Ovary (tissue), 10 donors: ENCODE measurements around the gene IQSEC3. TPM values are rescaled to one million over a fixed set of nuclear protein-coding genes. Genes with fewer than 3 reads are reported as not detected.
"Not testable (repeated sequence)": the region's sequence is repeated elsewhere in the genome, so short reads cannot be mapped to it uniquely, and the experiment has no call there.

Experiments used
- DNase-seq, 5 donors: peaks; one replicate each; pipeline ENCODE4 v3.0.0-alpha.2; 2019 to 2020
- H3K27ac ChIP-seq, 2 donors: fragments of 200-600 bp; one replicate each; pipeline versions ENCODE4 v1.5.1 to v1.8.0; 2019 to 2022
- H3K27me3 ChIP-seq: fragments of 200-600 bp; one replicate; pipeline ENCODE4 v1.8.0; 2022
- H3K36me3 ChIP-seq: fragments of 200-600 bp; sonication (generic); one replicate; pipeline ENCODE4 v1.5.1; 2019
- H3K4me1 ChIP-seq: one replicate; pipeline ENCODE4 v1.8.1; 2013; ENCODE audit warnings: mild to moderate bottlenecking, moderate library complexity; ENCODE audit not compliant: insufficient read depth
- H3K4me3 ChIP-seq: fragments of 200-600 bp; sonication (generic); one replicate; pipeline ENCODE4 v1.5.1; 2017
- H3K9me3 ChIP-seq, 2 donors: fragments of 200-600 bp in 1 of 2; sonication (generic) in 1 of 2; one replicate each; pipeline versions ENCODE4 v1.5.1 to v1.8.1; 2013 to 2019; ENCODE audit warnings: mild to moderate bottlenecking in 1 of 2, moderate library complexity in 1 of 2
- CTCF ChIP-seq, 3 donors: fragments of 450-650 bp in 2 of 3; fragments of 200-600 bp in 1 of 3; IDR thresholded peaks; one replicate each; pipeline versions ENCODE4 v1.5.1 to v1.8.0; 2016 to 2022; ENCODE audit warnings: antibody characterized with exemption in 3 of 3, mild to moderate bottlenecking in 1 of 3
- EP300 ChIP-seq: sonication (generic); formaldehyde crosslinking; IDR thresholded peaks from one replicate; pipeline ENCODE4 v1.6.1; 2017; ENCODE audit warnings: antibody characterized with exemption
- POLR2A ChIP-seq: fragments of 450-650 bp; IDR thresholded peaks from one replicate; pipeline ENCODE4 v1.6.1; 2017; ENCODE audit warnings: antibody characterized with exemption, mild to moderate bottlenecking, moderate library complexity
- WGBS, 3 donors: extraction: QIAGEN DNeasy Blood & Tissue Kit in 1 of 3; methylation state at CpG; one replicate each; pipeline versions ENCODE4 v1.1.5 to v1.1.7; 2013 to 2017; 5-methylcytosine and 5-hydroxymethylcytosine counted together
- intact Hi-C, 4 donors: fragments of 100-400 bp; cut with DNase I; formaldehyde crosslinking; loops; one replicate each; pipeline versions ENCODE4 v1.11.0 to v1.15.1; 2022 to 2023
- long read RNA-seq, 3 donors: library from polyadenylated mRNA in 2 of 3; unstranded in 2 of 3; transcript quantifications; one replicate each; pipeline ENCODE4 v2.0.0 and lab custom pipeline, GENCODE V29; 2021 to 2026
- polyA plus RNA-seq, 2 donors: library from polyadenylated mRNA; stranded (reverse); fragments of 200-250 nt in 1 of 2; fragments of 350-450 nt in 1 of 2; fragmentation: Illumina TruSeq in 1 of 2; extraction: RNeasy Lipid Tissue Mini Kit (QIAGEN cat#74804) in 1 of 2; gene quantifications; one replicate each; pipeline ENCODE4 v1.2.3, GENCODE V29; 2013 to 2014
- total RNA-seq, 7 donors: library from RNA; depleted of rRNA in 2 of 7; stranded (reverse); fragments of >200 nt in 2 of 7; fragmentation: NEBNext Ultra II Directional in 3 of 7; extraction: Animal tissue kit (Norgen Biotek cat#: 25700) in 3 of 7; gene quantifications; one replicate each; pipeline versions ENCODE4 v1.1.0 to v1.2.4, GENCODE V29; 2016 to 2023
- donor health status: DM: no; HTN: no; CAD: no; lungs with moderate emphysema.
- donor health status: DM: no; HTN: no; CAD: no.
- donor health status: Bipolar disorder and iron deficiency.
- donor health status: DM: yes; HTN: yes; CAD: no.
- donor health status: DM: no; HTN: no; CAD: no.
- donor health status: DM: yes; HTN: yes; CAD: no.

IQSEC3 gene
- total RNA-seq (1 to 10 TPM in 6 of 7 donors, under 1 TPM in 1; 0.91 to 10.0 (median 5.4) TPM), polyA plus RNA-seq (1 to 10 TPM in 1 of 2 donors, under 1 TPM in 1; 0.88 to 1.8 TPM)
- long read RNA-seq, donor 1, partial matches to known transcripts, result 4 of 5 reads
- long read RNA-seq, donor 1, other reads (novel, unspliced or antisense), result 1 of 5 reads
- long read RNA-seq, donor 2, result 0 reads
- long read RNA-seq, donor 3, partial matches to known transcripts, result 2 of 5 reads
- long read RNA-seq, donor 3, other reads (novel, unspliced or antisense), result 3 of 5 reads

GRCh38 chr12:66428-66781 lies at the start of gene IQSEC3:
Gene IQSEC3, plus strand, starts transcription at chr12:66767. Its CDS starts 116 bp downstream, at chr12:66883.
- H3K4me3 ChIP-seq, H3K36me3 ChIP-seq, DNase-seq, intact Hi-C loops, H3K27ac ChIP-seq, H3K27me3 ChIP-seq, H3K9me3 ChIP-seq, H3K4me1 ChIP-seq: not testable (repeated sequence)
- 0% methylated on average over 5 of the region's 27 CpGs; no CpG with 5 or more reads in 2 of the 3 donors for WGBS, 3 donors

DNA sequence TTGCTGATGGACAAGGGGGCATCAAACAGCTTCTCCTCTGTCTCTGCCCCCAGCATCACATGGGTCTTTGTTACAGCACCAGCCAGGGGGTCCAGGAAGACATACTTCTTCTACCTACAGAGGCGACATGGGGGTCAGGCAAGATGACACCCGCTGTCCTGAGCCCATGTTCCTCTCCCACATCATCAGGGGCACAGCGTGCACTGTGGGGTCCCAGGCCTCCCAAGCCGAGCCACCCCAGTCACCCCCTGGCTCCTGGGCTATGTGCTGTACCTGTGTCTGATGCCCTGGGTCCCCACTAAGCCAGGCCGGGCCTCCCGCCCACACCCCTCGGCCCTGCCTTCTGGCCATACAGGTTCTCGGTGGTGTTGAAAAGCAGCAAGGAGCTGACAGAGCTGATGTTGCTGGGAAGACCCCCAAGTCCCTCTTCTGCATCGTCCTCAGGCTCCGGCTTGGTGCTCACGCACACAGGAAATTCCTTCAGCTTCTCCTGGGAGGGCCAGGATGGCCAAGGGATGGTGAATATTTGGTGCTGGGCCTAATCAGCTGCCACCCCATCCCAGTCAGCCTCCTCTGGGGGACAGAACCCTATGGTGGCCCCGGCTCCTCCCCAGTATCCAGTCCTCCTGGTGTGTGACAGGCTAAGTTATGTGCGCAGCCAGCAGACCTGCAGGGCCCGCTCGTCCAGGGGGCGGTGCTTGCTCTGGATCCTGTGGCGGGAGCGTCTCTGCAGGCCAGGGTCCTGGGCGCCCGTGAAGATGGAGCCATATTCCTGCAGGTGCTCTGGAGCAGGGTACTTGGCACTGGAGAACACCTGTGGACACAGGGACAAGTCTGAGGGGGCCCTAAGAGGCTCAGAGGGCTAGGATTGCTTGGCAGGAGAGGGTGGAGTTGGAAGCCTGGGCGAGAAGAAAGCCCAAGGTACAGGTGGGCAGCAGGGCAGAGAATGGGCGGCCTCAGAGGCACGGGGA lies 48.9 kb upstream of the IQSEC3 start:
- H3K4me1 ChIP-seq, H3K27ac ChIP-seq, H3K4me3 ChIP-seq, intact Hi-C loops, H3K27me3 ChIP-seq, H3K9me3 ChIP-seq, DNase-seq, H3K36me3 ChIP-seq: not testable (repeated sequence)
- WGBS, 3 donors, result 92 to 95% (median 92%) methylated on average over 14 to 19 of the region's 23 CpGs

DNA sequence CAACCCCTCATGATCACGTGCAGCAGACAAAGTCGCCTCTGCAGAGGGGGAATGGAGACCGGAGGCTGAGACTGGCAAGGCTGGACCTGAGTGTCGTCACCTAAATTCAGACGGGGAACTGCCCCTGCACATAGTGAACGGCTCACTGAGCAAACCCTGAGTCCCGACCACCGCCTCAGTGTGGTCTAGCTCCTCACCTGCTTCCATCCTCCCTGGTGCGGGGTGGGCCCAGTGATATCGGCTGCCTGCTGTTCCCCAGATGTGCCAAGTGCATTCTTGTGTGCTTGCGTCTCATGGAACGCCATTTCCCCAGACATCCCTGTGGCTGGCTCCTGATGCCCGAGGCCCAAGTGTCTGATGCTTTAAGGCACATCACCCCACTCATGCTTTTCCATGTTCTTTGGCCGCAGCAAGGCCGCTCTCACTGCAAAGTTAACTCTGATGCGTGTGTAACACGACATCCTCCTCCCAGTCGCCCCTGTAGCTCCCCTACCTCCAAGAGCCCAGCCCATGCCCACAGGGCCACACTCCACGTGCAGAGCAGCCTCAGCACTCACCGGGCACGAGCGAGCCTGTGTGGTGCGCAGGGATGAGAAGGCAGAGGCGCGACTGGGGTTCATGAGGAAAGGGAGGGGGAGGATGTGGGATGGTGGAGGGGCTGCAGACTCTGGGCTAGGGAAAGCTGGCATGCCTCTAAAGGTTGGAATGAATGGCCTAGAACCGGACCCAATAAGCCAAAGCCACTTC lies 47.6 kb upstream of the IQSEC3 start:
- H3K4me1 ChIP-seq, H3K36me3 ChIP-seq, H3K4me3 ChIP-seq, H3K27me3 ChIP-seq, intact Hi-C loops, H3K9me3 ChIP-seq, H3K27ac ChIP-seq, DNase-seq: not testable (repeated sequence)
- 83 to 89% (median 87%) methylated on average over 2 to 19 of the region's 26 CpGs for WGBS, 3 donors

DNA sequence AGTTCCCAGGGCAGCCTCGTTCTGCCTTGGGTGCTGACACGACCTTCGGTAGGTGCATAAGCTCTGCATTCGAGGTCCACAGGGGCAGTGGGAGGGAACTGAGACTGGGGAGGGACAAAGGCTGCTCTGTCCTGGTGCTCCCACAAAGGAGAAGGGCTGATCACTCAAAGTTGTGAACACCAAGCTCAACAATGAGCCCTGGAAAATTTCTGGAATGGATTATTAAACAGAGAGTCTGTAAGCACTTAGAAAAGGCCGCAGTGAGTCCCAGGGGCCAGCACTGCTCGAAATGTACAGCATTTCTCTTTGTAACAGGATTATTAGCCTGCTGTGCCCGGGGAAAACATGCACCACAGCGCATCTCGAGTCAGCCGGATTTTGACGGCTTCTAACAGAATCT lies 46.7 kb upstream of the IQSEC3 start:
- H3K36me3 ChIP-seq, H3K4me3 ChIP-seq, H3K4me1 ChIP-seq, H3K9me3 ChIP-seq, H3K27me3 ChIP-seq, DNase-seq, H3K27ac ChIP-seq, intact Hi-C loops: not testable (repeated sequence)
- WGBS, 3 donors, result 87 to 100% (median 95%) methylated on average over 6 to 7 of the region's 11 CpGs

GRCh38 chr12:20757-21156 lies 45.8 kb upstream of the IQSEC3 start:
- no peaks in the 10 kb centered on the region for H3K36me3 ChIP-seq
- no peak for DNase-seq
- TF ChIP-seq POLR2A (no peak), CTCF (IDR thresholded peaks at IDR 0.05) (no peak), EP300 (no peak)
- H3K4me1 ChIP-seq, result no peaks in the 10 kb centered on the region
- no peak overlapping the region for H3K27ac ChIP-seq
- intact Hi-C loops, result no loop called here
- WGBS, 3 donors, result 45 to 51% (median 49%) methylated on average over 6 of the region's 6 CpGs
- no peak overlapping the region for H3K4me3 ChIP-seq
- no peaks in the 10 kb centered on the region for H3K27me3 ChIP-seq
- no peaks in the 10 kb centered on the region for H3K9me3 ChIP-seq

DNA sequence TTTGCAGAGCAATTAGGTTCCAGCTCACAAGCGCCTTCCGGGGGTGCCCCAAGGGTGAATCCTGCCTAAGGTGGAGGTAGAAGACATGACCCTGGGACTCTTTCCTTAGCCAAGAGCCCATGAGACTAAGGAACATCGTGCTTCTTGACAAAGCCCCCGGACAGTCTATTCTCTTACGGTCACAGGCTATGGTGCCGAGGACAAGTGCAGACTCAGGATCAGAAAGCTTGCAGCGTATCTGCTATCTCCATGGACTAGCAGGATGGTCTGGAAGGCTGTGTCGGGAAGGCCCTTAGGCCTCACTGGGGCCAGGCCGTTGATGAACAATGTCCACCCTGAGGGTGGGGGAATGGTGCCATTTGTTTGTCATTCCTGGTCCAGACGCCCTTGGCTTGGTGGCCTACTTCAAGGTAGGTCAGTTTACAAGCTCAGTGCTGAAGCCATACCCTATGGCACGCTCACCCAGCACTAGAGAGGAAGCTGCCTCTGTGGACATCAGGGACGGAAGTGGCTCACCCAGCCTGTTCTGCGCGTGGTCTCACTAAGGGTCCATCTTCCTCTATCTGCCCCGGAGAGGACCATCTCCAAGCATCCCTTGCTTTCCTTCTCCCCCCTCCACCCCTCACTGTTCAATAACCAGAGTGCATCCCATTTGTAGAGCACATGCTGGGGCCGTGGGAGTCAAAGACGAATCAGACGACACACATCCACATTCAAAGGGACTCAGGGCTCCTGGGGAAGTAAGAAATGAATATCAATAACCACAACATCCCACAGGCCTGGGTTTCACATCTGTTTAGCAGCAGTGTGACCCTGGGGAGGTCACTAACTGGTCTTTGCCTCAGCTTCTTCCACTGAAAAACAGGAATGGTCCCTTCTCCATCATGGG lies 45.0 kb upstream of the IQSEC3 start:
- DNase-seq, result no peak
- WGBS, 3 donors, result 75 to 77% (median 75%) methylated on average over 18 of the region's 18 CpGs
- no peaks in the 10 kb centered on the region for H3K4me1 ChIP-seq
- no peak overlapping the region for H3K27ac ChIP-seq
- H3K9me3 ChIP-seq, result no peaks in the 10 kb centered on the region
- H3K27me3 ChIP-seq, result no peaks in the 10 kb centered on the region
- H3K4me3 ChIP-seq, result no peak overlapping the region
- no peaks in the 10 kb centered on the region for H3K36me3 ChIP-seq
- TF ChIP-seq EP300 (no peak), CTCF (IDR thresholded peaks at IDR 0.05) (no peak)
- intact Hi-C loops, result no loop called here
